Keratinocyte (primary cell): ENCODE measurements around the gene PAX2. TPM values are rescaled to one million over a fixed set of nuclear protein-coding genes. Genes with fewer than 3 reads are reported as not detected.

Experiments used
- DNase-seq: peaks from one replicate; pipeline ENCODE4 v3.0.0-alpha.2; 2011; ENCODE audit warnings: low read depth, missing footprints, low spot score
- FAIRE-seq: peaks from 2 replicates; lab custom pipeline; 2011; peaks lifted over from hg19 to GRCh38; lab: Jason Lieb, UNC
- H2AFZ ChIP-seq: 2 replicates; pipeline ENCODE4 v1.6.0; 2012; ENCODE audit warnings: low read length, control low read depth, inconsistent platforms; ENCODE audit not compliant: control insufficient read depth
- H3K27ac ChIP-seq: 2 replicates; pipeline ENCODE4 v1.5.1; 2011; ENCODE audit warnings: low read length; ENCODE audit not compliant: control insufficient read depth, insufficient read depth
- H3K27me3 ChIP-seq: 3 replicates; pipeline ENCODE4 v1.6.0; 2011; ENCODE audit warnings: low read length; ENCODE audit not compliant: control insufficient read depth, insufficient read depth; ENCODE audit errors: extremely low read depth
- H3K36me3 ChIP-seq, 2 experiments: 2 replicates in 1 of 2; 3 replicates in 1 of 2; pipeline ENCODE4 v1.5.1; 2011; ENCODE audit warnings: low read length in 2 of 2, mild to moderate bottlenecking in 1 of 2; ENCODE audit not compliant: control insufficient read depth in 2 of 2, insufficient read depth in 2 of 2; ENCODE audit errors: extremely low read depth in 1 of 2
- H3K4me1 ChIP-seq: 3 replicates; pipeline ENCODE4 v1.5.1; 2011; ENCODE audit warnings: low read length; ENCODE audit not compliant: control insufficient read depth, insufficient read depth; ENCODE audit errors: extremely low read depth
- H3K4me2 ChIP-seq: 3 replicates; pipeline ENCODE4 v1.6.0; 2011; ENCODE audit warnings: low read depth, low read length; ENCODE audit not compliant: control insufficient read depth, insufficient read depth; ENCODE audit errors: extremely low read depth
- H3K4me3 ChIP-seq, 3 experiments: fragments of 200-600 bp in 1 of 3; sonication (generic) in 1 of 3; 2 replicates in 2 of 3; 3 replicates in 1 of 3; pipeline ENCODE4 v1.5.1; 2011 to 2016; ENCODE audit warnings: low read length in 3 of 3, mild to moderate bottlenecking in 3 of 3, control low read depth in 2 of 3, inconsistent platforms in 1 of 3, low read depth in 1 of 3, mixed read lengths in 1 of 3, mixed run types in 1 of 3, moderate library complexity in 1 of 3; ENCODE audit not compliant: control insufficient read depth in 2 of 3, insufficient read depth in 2 of 3; ENCODE audit errors: extremely low read depth in 1 of 3
- H3K79me2 ChIP-seq: 2 replicates; pipeline ENCODE4 v1.6.0; 2012; ENCODE audit warnings: low read length; ENCODE audit not compliant: control insufficient read depth, insufficient read depth
- H3K9ac ChIP-seq: 3 replicates; pipeline ENCODE4 v1.6.0; 2011; ENCODE audit warnings: low read length; ENCODE audit not compliant: control insufficient read depth, insufficient read depth; ENCODE audit errors: extremely low read depth
- H3K9me1 ChIP-seq: 3 replicates; pipeline ENCODE4 v1.6.0; 2011; ENCODE audit warnings: low read length; ENCODE audit not compliant: control insufficient read depth, insufficient read depth; ENCODE audit errors: extremely low read depth
- H3K9me3 ChIP-seq: 2 replicates; pipeline ENCODE4 v1.5.1; 2012; ENCODE audit warnings: low read depth, low read length; ENCODE audit not compliant: control insufficient read depth
- H4K20me1 ChIP-seq: 3 replicates; pipeline ENCODE4 v1.6.0; 2011; ENCODE audit warnings: low read length; ENCODE audit not compliant: control insufficient read depth, insufficient read depth; ENCODE audit errors: extremely low read depth
- EZH2 ChIP-seq: IDR thresholded peaks from one replicate; pipeline ENCODE4 v1.6.1; 2012; ENCODE audit warnings: inconsistent platforms, mild to moderate bottlenecking, low read length, moderate library complexity
- dilution Hi-C: fragments of 300-500 bp; cut with MboI; formaldehyde crosslinking; loops from one replicate; pipeline ENCODE4 v1.7.0; 2020; ENCODE audit warnings: low sequenced_read_pairs; ENCODE audit not compliant: extremely low pct_ligation_motif_present
- polyA plus RNA-seq, 5 experiments: library from polyadenylated mRNA; depleted of rRNA in 3 of 5; stranded (reverse) in 3 of 5; stranded (forward) in 1 of 5; unstranded in 1 of 5; fragments of >200 nt; gene quantifications; 1 replicate in 1 of 5; 2 replicates in 3 of 5; 3 replicates in 1 of 5; pipeline versions ENCODE4 v1.2.1 to v1.2.3, GENCODE V29; 2011 to 2012; ENCODE audit warnings: missing spikeins in 2 of 5, low read depth in 1 of 5, low replicate concordance in 1 of 5
- TF ChIP-seq, protein P1 (sequence below), 3 experiments: IDR thresholded peaks in 1 of 3; conservative IDR thresholded peaks in 1 of 3; optimal IDR thresholded peaks in 1 of 3; 2 replicates in 2 of 3; 3 replicates in 1 of 3; pipeline versions ENCODE3 to v1.5.1; 2011; ENCODE audit warnings: low read length in 3 of 3, mild to moderate bottlenecking in 3 of 3, moderate library complexity in 2 of 3, control low read depth in 1 of 3, inconsistent platforms in 1 of 3; ENCODE audit not compliant: insufficient read depth in 2 of 3; ENCODE audit errors: extremely low read depth in 1 of 3

PAX2 gene
- polyA plus RNA-seq, 1 donor (not counting 4 experiments of a cell fraction or from before 2014, with no cell fraction given), result not detected

DNA sequence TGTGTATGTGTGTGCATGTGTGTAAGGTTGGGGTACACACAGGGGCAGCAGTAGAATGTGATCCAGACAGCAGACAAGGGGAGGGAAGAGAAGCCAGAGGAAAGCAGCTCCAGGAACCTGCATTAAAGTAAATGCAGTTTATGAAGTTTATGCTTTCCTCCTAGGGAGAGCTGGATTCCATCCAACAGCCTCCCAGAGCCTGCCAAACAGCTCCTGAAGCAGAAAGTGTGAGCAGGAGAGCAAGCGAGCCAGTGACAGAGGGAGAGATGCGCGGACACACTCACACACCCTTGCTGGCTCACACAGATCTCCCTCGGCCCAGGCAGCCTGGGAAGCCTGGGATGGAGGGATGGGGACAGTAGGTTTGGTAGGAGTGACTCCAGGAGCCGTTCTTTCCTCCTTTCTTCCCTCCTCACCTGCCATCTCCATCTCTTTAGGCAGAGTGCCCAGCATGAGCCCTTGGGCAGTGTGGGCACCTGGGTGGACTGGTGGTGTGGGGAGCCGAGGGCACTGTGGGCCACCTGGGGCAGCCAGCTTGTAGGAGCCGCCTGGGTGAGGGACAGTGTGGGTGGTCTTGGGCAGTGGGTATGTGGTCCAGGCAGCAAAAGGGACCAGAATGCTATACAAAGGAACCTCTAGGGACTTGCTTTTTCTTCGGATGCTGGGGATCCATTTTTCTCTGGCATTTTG is 46.1 kb downstream of the PAX2 start:
- TF ChIP-seq, protein P1, sequence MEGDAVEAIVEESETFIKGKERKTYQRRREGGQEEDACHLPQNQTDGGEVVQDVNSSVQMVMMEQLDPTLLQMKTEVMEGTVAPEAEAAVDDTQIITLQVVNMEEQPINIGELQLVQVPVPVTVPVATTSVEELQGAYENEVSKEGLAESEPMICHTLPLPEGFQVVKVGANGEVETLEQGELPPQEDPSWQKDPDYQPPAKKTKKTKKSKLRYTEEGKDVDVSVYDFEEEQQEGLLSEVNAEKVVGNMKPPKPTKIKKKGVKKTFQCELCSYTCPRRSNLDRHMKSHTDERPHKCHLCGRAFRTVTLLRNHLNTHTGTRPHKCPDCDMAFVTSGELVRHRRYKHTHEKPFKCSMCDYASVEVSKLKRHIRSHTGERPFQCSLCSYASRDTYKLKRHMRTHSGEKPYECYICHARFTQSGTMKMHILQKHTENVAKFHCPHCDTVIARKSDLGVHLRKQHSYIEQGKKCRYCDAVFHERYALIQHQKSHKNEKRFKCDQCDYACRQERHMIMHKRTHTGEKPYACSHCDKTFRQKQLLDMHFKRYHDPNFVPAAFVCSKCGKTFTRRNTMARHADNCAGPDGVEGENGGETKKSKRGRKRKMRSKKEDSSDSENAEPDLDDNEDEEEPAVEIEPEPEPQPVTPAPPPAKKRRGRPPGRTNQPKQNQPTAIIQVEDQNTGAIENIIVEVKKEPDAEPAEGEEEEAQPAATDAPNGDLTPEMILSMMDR (optimal IDR thresholded peaks at IDR 0.05 in 1 of 3, IDR thresholded peaks at IDR 0.05 in 1 of 3, conservative IDR thresholded peaks at IDR 0.05 in 1 of 3; ENCODE audit: extremely low read depth in 1 of 3, insufficient read depth in 2 of 3, low read length in 3 of 3), result no peak
- TF ChIP-seq EZH2, result no peak
- DNase-seq (no peak), FAIRE-seq (no peak)
- dilution Hi-C loops, result no loop called here
- Histone ChIP-seq H3K27ac (no peak overlapping the region), H3K36me3 (no peaks in the 10 kb centered on the region), H3K9ac (no peak overlapping the region), H2AFZ (no peak overlapping the region), H3K4me1 (no peaks in the 10 kb centered on the region), H3K4me2 (no peak overlapping the region), H4K20me1 (no peaks in the 10 kb centered on the region), H3K4me3 (no peak overlapping the region), H3K9me1 (no peaks in the 10 kb centered on the region), H3K79me2 (no peaks in the 10 kb centered on the region), H3K27me3 (peaks cover 23% of the 10 kb centered on the region), H3K9me3 (no peaks in the 10 kb centered on the region)

DNA sequence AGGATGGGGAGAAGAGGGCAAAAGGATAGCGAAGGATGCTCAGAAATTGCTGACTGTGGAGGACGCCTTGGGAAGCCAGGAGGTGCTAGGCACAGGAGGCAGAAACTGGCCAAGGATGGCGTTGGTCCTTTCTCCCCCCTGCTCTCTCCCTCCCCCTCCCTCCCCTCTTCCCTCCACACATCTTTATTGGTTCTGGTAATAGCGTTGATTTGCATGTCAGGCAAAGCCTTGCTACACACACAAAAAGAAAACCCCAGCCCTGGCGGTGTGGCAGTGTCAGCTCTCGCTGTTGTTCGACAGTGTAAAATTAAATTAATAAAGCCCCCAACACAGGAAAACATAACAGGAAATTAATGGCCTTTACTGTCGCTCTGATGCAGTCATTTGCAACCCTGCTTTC is 47.2 kb downstream of the PAX2 start:
- DNase-seq, result no peak
- Histone ChIP-seq H3K27ac (no peak overlapping the region), H3K9me3 (no peaks in the 10 kb centered on the region), H3K4me2 (no peak overlapping the region), H3K9ac (no peak overlapping the region), H3K36me3 (no peaks in the 10 kb centered on the region), H2AFZ (no peak overlapping the region), H3K9me1 (no peaks in the 10 kb centered on the region), H3K4me1 (no peaks in the 10 kb centered on the region), H3K79me2 (no peaks in the 10 kb centered on the region), H4K20me1 (no peaks in the 10 kb centered on the region), H3K27me3 (peaks cover 23% of the 10 kb centered on the region), H3K4me3 (no peak overlapping the region)
- dilution Hi-C loops, result no loop called here
- no peak for FAIRE-seq
- TF ChIP-seq, protein P1 (optimal IDR thresholded peaks at IDR 0.05 in 1 of 3, IDR thresholded peaks at IDR 0.05 in 1 of 3, conservative IDR thresholded peaks at IDR 0.05 in 1 of 3; ENCODE audit: extremely low read depth in 1 of 3, insufficient read depth in 2 of 3, low read length in 3 of 3), result no peak
- TF ChIP-seq EZH2, result no peak
